ENCODE measurements around the gene CDK19. TPM values are rescaled to one million over a fixed set of nuclear protein-coding genes. Genes with fewer than 3 reads are reported as not detected.

The CDK19 gene
- total RNA-seq, 1 donor from 2014 or later: 21.8 TPM

DNA sequence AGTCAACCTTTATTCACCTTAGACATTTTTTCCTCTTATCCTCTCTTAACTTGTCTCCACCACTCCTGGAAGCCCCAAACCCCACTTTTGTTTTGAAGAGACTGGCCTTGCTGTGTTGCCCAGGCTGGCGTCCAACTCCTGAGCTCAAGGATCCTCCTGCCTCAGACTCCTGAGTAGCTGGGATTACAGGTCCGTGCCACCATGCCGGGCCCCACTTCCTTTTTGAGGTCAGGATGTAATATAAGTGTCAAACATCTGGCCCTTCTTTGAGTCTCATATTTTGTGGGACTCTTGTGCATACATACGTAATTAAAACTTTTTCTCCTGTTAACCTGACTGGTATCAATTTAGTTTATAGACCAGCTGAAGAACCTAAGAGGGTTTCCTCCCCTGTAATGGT is 1.4 kb upstream of the CDK19 start:
- H3K27ac ChIP-seq (ENCODE audit: low read depth, low read length): no peak overlapping the region
- H2AFZ ChIP-seq (ENCODE audit: low read depth, low read length): no peak overlapping the region
- no peak overlapping the region for H3K4me2 ChIP-seq (ENCODE audit: low read length)
- Mint-ChIP-seq H3K4me3 (ENCODE audit: unreplicated experiment) (peak overlapping the region; percentile 96), H3K36me3 (ENCODE audit: low read depth, unreplicated experiment) (no peaks in the 10 kb centered on the region), H3K4me1 (ENCODE audit: low read depth, unreplicated experiment) (peaks cover 8% of the 10 kb centered on the region), H3K27ac (ENCODE audit: unreplicated experiment) (peak overlapping the region; percentile 97), H3K9me3 (ENCODE audit: unreplicated experiment) (no peaks in the 10 kb centered on the region), H3K27me3 (ENCODE audit: low read depth, unreplicated experiment) (no peaks in the 10 kb centered on the region)
- no peak overlapping the region for H3K9ac ChIP-seq (ENCODE audit: low read length)
- H3K36me3 ChIP-seq (ENCODE audit: insufficient read depth, low read length): no peaks in the 10 kb centered on the region
- H4K20me1 ChIP-seq (ENCODE audit: insufficient read depth, low read length): peaks cover 11% of the 10 kb centered on the region
- no peak for FAIRE-seq
- DNase-seq (ENCODE audit: low read depth): no peak
- no peaks in the 10 kb centered on the region for H3K27me3 ChIP-seq (ENCODE audit: insufficient read depth, low read length)
- H3K9me3 ChIP-seq (ENCODE audit: insufficient read depth, low read depth, low read length): no peaks in the 10 kb centered on the region
- TF ChIP-seq EZH2 (IDR thresholded peaks at IDR 0.05; ENCODE audit: insufficient read depth, low read length): no peak
- TF ChIP-seq CTCF (IDR thresholded peaks at IDR 0.05; ENCODE audit: insufficient read depth, low read depth, low read length): no peak
- peaks cover 9% of the 10 kb centered on the region for H3K4me1 ChIP-seq (ENCODE audit: insufficient read depth, low read length)
- peaks cover 24% of the 10 kb centered on the region for H3K79me2 ChIP-seq (ENCODE audit: insufficient read depth, low read length)
- no peak overlapping the region for H3K4me3 ChIP-seq (ENCODE audit: insufficient read depth, low read depth, low read length)

DNA sequence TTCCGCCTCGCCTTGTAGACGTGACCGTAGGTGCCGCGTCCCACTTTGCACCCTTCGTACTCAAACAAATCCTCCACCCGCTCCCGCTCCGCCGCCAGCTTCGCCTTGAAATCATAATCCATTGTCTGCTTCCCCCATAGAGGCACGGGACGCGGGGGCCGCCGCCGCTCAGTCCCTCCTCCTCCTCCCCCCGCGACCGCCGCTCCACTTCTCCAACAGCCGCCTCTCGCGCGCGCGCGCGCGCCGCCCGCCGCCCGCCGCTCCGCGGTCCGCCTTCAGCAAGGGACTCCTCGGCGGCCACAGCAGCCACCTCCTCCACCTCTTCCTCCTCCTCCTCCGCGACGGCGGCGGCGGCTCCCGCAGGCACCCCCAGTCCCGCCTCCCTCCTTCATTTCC is 256 bp downstream of the CDK19 start:
- Histone ChIP-seq H3K27me3 (ENCODE audit: insufficient read depth, low read length) (no peaks in the 10 kb centered on the region), H2AFZ (ENCODE audit: low read depth, low read length) (peak overlapping the region; percentile 98), H3K4me3 (ENCODE audit: insufficient read depth, low read depth, low read length) (peak overlapping the region; percentile 77), H3K9ac (ENCODE audit: low read length) (peak overlapping the region; percentile 91), H3K27ac (ENCODE audit: low read depth, low read length) (peak overlapping the region; percentile 96), H3K79me2 (ENCODE audit: insufficient read depth, low read length) (peaks cover 27% of the 10 kb centered on the region), H3K4me1 (ENCODE audit: insufficient read depth, low read length) (peaks cover 9% of the 10 kb centered on the region), H3K4me2 (ENCODE audit: low read length) (peak overlapping the region; percentile 93), H4K20me1 (ENCODE audit: insufficient read depth, low read length) (peaks cover 11% of the 10 kb centered on the region), H3K36me3 (ENCODE audit: insufficient read depth, low read length) (no peaks in the 10 kb centered on the region), H3K9me3 (ENCODE audit: insufficient read depth, low read depth, low read length) (no peaks in the 10 kb centered on the region)
- H3K4me1 Mint-ChIP-seq (ENCODE audit: low read depth, unreplicated experiment): peaks cover 8% of the 10 kb centered on the region
- no peaks in the 10 kb centered on the region for H3K36me3 Mint-ChIP-seq (ENCODE audit: low read depth, unreplicated experiment)
- no peak for FAIRE-seq
- TF ChIP-seq CTCF (IDR thresholded peaks at IDR 0.05; ENCODE audit: insufficient read depth, low read depth, low read length) (no peak), EZH2 (IDR thresholded peaks at IDR 0.05; ENCODE audit: insufficient read depth, low read length) (no peak)
- H3K9me3 Mint-ChIP-seq (ENCODE audit: unreplicated experiment): no peaks in the 10 kb centered on the region
- H3K27ac Mint-ChIP-seq (ENCODE audit: unreplicated experiment): peak overlapping the region; percentile 97
- peak; percentile 21 for DNase-seq (ENCODE audit: low read depth)
- no peaks in the 10 kb centered on the region for H3K27me3 Mint-ChIP-seq (ENCODE audit: low read depth, unreplicated experiment)
- peak overlapping the region; percentile 96 for H3K4me3 Mint-ChIP-seq (ENCODE audit: unreplicated experiment)

DNA sequence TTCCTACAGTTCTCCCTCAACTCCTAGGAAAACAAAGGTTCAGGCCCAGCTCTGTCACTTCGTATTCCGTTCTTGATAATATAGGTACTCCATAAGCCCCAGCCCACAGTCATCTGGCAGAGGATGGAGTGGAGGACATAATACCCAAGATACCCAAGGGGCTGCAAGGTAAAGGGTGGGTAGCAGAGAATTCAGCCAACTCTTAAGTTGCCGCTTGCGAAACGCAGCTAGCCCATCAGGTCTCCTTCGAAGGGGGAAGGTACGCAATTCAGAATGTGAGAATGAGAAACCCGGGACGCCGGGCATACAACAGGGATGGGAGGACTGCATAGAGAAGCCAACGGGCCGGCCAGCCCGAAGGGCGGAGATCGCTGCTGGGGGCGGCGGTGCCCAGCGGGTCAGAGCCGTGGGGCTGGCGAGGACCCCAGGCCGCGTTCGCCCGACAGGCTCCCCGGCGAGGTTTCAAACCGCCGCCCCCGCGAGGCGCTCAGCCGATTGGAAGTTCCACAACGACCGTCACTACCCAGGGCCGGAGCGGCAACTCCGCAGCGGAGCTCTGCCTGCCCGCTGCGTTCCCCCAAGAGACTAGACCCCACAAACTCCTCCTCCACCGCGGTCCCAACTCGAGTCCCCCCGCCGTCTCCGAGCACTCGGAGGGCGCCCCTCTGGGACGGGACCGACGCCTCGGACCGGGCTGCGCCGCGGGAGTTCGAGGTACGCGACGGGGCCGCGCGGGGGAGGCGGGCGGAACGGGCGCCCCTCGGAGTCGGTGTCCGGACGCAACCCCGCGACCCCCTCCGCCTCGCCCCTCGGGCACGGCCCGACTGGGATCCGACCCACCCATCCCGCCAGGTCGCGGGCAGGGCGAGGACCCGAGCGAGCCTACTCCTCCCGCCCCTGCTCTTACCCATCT is 911 bp downstream of the CDK19 start:
- Histone ChIP-seq H3K79me2 (ENCODE audit: insufficient read depth, low read length) (peaks cover 29% of the 10 kb centered on the region), H3K9ac (ENCODE audit: low read length) (peak overlapping the region; percentile 91), H3K9me3 (ENCODE audit: insufficient read depth, low read depth, low read length) (no peaks in the 10 kb centered on the region), H3K27me3 (ENCODE audit: insufficient read depth, low read length) (no peaks in the 10 kb centered on the region), H3K4me3 (ENCODE audit: insufficient read depth, low read depth, low read length) (peak overlapping the region; percentile 77), H3K36me3 (ENCODE audit: insufficient read depth, low read length) (no peaks in the 10 kb centered on the region), H2AFZ (ENCODE audit: low read depth, low read length) (peak overlapping the region; percentile 98), H3K4me1 (ENCODE audit: insufficient read depth, low read length) (peaks cover 9% of the 10 kb centered on the region), H4K20me1 (ENCODE audit: insufficient read depth, low read length) (peaks cover 15% of the 10 kb centered on the region), H3K27ac (ENCODE audit: low read depth, low read length) (peak overlapping the region; percentile 96), H3K4me2 (ENCODE audit: low read length) (peak overlapping the region; percentile 93)
- DNase-seq (ENCODE audit: low read depth): peak; percentile 23
- peak overlapping the region; percentile 96 for H3K4me3 Mint-ChIP-seq (ENCODE audit: unreplicated experiment)
- TF ChIP-seq EZH2 (IDR thresholded peaks at IDR 0.05; ENCODE audit: insufficient read depth, low read length): no peak
- no peak for TF ChIP-seq CTCF (IDR thresholded peaks at IDR 0.05; ENCODE audit: insufficient read depth, low read depth, low read length)
- H3K4me1 Mint-ChIP-seq (ENCODE audit: low read depth, unreplicated experiment): peaks cover 8% of the 10 kb centered on the region
- no peak for FAIRE-seq
- no peaks in the 10 kb centered on the region for H3K9me3 Mint-ChIP-seq (ENCODE audit: unreplicated experiment)
- peak overlapping the region; percentile 97 for H3K27ac Mint-ChIP-seq (ENCODE audit: unreplicated experiment)
- H3K27me3 Mint-ChIP-seq (ENCODE audit: low read depth, unreplicated experiment): no peaks in the 10 kb centered on the region
- H3K36me3 Mint-ChIP-seq (ENCODE audit: low read depth, unreplicated experiment): no peaks in the 10 kb centered on the region

All from astrocyte (in vitro differentiated cells and primary cell).